Mesothelial cell of epicardium (in vitro differentiated cells): ENCODE results near the gene CNNM1. TPM values are rescaled to one million over a fixed set of nuclear protein-coding genes. Genes with fewer than 3 reads are reported as not detected.

Experiments used
- DNase-seq, 2 experiments: peaks; one replicate each; pipeline ENCODE4 v3.0.0; 2021; ENCODE audit warnings: low spot score in 2 of 2; ENCODE audit not compliant: unreplicated experiment in 2 of 2
- H3K27ac Mint-ChIP-seq: 2 replicates; pipeline ENCODE4 v1.8.0; 2021; ENCODE audit warnings: mixed read lengths
- H3K27me3 Mint-ChIP-seq: 2 replicates; pipeline ENCODE4 v1.8.0; 2021; ENCODE audit warnings: low read depth, mixed read lengths
- H3K36me3 Mint-ChIP-seq: 2 replicates; pipeline ENCODE4 v1.8.0; 2021; ENCODE audit warnings: mixed read lengths
- H3K4me1 Mint-ChIP-seq: 2 replicates; pipeline ENCODE4 v1.8.0; 2021; ENCODE audit warnings: mixed read lengths
- H3K4me3 Mint-ChIP-seq: 2 replicates; pipeline ENCODE4 v1.8.0; 2021; ENCODE audit warnings: mild to moderate bottlenecking, moderate library complexity, mixed read lengths
- H3K9me3 Mint-ChIP-seq: 2 replicates; pipeline ENCODE4 v1.8.0; 2021; ENCODE audit warnings: mixed read lengths
- total RNA-seq: library from RNA; stranded (reverse); gene quantifications from 3 replicates; pipeline ENCODE4 v1.2.1, GENCODE V29; 2021
- TF ChIP-seq, protein P1 (sequence below): fragments of 200-600 bp; sonication (generic); IDR thresholded peaks from one replicate; pipeline ENCODE4 v1.5.0; 2021; ENCODE audit warnings: antibody characterized with exemption; ENCODE audit not compliant: unreplicated experiment

The CNNM1 gene
- total RNA-seq, 1 donor from 2014 or later = 0.49 TPM

DNA sequence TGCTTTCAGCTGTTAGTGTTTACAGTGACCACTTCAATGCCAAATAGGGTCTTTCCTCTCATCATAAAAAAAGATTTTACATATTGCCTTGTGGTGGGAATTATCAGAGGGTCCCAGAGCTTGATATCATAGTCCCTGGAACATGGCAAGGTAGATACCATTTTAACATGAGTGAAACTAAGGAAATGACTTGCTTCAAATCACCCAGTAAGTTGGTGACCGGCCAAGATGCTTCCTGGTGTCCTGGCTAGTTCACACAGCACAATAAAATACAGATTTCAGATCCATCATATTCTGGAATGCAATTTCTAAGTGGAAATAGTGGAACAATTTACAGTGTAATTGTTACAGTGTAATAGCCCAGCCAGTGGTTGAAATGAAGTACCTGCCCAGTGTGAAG, 36.6 kb downstream of the CNNM1 start:
- Mint-ChIP-seq H3K27ac (no peak overlapping the region), H3K9me3 (no peaks in the 10 kb centered on the region), H3K4me3 (no peak overlapping the region), H3K36me3 (no peaks in the 10 kb centered on the region), H3K27me3 (peaks cover 38% of the 10 kb centered on the region), H3K4me1 (peaks cover 4% of the 10 kb centered on the region)
- TF ChIP-seq, protein P1, sequence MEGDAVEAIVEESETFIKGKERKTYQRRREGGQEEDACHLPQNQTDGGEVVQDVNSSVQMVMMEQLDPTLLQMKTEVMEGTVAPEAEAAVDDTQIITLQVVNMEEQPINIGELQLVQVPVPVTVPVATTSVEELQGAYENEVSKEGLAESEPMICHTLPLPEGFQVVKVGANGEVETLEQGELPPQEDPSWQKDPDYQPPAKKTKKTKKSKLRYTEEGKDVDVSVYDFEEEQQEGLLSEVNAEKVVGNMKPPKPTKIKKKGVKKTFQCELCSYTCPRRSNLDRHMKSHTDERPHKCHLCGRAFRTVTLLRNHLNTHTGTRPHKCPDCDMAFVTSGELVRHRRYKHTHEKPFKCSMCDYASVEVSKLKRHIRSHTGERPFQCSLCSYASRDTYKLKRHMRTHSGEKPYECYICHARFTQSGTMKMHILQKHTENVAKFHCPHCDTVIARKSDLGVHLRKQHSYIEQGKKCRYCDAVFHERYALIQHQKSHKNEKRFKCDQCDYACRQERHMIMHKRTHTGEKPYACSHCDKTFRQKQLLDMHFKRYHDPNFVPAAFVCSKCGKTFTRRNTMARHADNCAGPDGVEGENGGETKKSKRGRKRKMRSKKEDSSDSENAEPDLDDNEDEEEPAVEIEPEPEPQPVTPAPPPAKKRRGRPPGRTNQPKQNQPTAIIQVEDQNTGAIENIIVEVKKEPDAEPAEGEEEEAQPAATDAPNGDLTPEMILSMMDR = no peak
- DNase-seq = no peak

DNA sequence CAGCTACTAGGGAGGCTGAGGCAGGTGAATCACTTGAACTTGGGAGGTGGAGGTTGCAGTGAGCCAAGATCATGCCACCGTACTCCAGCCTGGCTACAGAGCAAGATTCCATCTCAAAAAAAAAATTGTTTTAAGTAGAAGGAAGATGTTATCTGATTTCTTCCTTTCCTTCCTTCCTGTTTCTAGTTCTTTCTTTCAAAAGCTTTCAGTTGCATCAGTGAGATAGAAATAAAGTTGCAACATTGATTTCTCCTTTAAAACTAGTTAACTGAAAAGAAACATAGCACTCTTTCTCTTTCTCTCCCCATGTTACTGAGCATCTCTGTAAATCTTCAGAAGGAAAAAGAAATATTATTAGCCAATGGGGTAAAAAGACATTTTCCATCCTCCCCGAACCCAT, 37.5 kb downstream of the CNNM1 start:
- Mint-ChIP-seq H3K9me3 (no peaks in the 10 kb centered on the region), H3K4me3 (no peak overlapping the region), H3K4me1 (peaks cover 4% of the 10 kb centered on the region), H3K36me3 (no peaks in the 10 kb centered on the region), H3K27ac (no peak overlapping the region), H3K27me3 (peaks cover 45% of the 10 kb centered on the region)
- TF ChIP-seq, protein P1 = no peak
- DNase-seq = no peak

DNA sequence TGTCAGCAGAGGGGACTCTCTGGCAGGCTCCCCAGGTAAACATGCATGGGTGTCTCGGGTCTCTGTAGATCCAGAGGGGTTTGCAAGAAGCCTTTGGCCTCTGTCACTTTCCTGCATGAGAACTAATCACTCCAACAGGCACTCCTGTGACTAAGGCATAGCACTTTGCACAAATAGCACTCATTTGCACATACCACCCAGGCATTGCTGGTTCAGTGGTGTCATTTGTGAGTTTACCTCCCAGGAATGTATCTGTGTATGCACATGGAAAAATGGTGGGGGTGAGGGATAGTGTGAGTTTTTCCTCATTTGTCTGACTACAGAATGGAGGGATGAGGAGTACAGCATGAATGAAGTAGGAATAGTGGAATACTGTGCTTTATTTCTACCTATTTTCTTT, 39.5 kb downstream of the CNNM1 start:
- Mint-ChIP-seq H3K9me3 (no peaks in the 10 kb centered on the region), H3K4me1 (peaks cover 4% of the 10 kb centered on the region), H3K4me3 (no peak overlapping the region), H3K36me3 (no peaks in the 10 kb centered on the region), H3K27ac (no peak overlapping the region), H3K27me3 (peaks cover 56% of the 10 kb centered on the region)
- no peak for DNase-seq
- TF ChIP-seq, protein P1 = no peak

DNA sequence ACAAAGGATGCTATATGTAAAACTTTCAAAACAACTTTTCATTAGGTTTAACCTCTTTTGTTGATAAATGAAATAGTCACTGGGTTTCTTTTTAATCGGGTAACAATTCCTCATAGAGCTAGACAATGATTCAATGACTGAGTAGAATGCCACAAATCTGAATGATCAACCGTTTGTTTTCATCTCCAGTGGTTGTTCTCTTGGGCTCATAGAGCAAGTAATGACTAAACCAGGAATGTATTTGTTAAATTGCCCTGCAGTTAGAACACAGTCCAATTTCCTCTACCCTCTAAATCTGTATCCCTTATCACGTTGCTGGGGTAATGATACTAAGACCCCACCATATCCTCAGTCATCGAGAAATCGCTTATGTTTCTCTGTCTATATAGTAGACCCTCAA, 40.0 kb downstream of the CNNM1 start:
- no peak overlapping the region for H3K27ac Mint-ChIP-seq
- TF ChIP-seq, protein P1 = no peak
- H3K27me3 Mint-ChIP-seq = peaks cover 56% of the 10 kb centered on the region
- peaks cover 4% of the 10 kb centered on the region for H3K4me1 Mint-ChIP-seq
- no peaks in the 10 kb centered on the region for H3K9me3 Mint-ChIP-seq
- no peaks in the 10 kb centered on the region for H3K36me3 Mint-ChIP-seq
- DNase-seq = no peak
- H3K4me3 Mint-ChIP-seq = no peak overlapping the region

DNA sequence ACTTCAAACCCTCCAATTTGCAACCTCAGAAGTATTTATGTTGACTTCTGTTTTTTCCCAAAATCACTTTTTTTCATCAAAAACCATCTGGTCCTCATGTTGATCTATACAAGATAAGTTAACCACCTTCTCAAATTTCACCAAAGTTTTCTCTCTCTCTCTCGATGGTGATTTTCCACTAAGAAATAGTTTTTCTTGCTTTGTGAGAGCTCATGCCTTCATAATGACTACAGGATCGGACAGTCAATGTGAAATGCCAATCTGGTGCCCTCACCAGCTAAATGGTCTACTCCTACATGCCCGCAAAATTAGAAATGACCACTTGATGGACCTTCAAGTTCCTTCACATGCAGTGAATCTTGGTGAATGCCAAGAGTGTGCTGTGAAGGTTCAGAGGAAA, 40.4 kb downstream of the CNNM1 start:
- no peak overlapping the region for H3K27ac Mint-ChIP-seq
- no peaks in the 10 kb centered on the region for H3K36me3 Mint-ChIP-seq
- H3K9me3 Mint-ChIP-seq = no peaks in the 10 kb centered on the region
- H3K27me3 Mint-ChIP-seq = peaks cover 56% of the 10 kb centered on the region
- DNase-seq = no peak
- H3K4me1 Mint-ChIP-seq = peaks cover 4% of the 10 kb centered on the region
- no peak overlapping the region for H3K4me3 Mint-ChIP-seq
- TF ChIP-seq, protein P1 = no peak

DNA sequence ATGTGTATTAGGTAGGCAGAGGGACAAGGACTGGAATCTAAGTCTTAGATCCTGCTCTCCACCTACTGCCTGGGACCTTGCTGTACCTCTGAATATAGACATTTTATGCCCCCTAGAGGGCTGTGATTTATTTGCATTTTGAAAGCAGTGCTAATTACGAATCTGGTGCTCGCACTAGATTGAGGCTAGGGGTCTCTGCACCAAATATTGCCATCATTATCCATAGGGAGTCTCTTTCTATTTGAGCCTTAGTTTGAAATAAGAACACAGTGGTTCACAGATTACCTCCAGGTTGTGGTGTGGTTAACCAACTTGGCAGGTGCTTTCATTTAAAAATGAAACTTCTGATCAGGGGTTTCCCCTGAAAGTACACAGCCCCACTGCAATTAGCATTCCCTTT, 41.8 kb downstream of the CNNM1 start:
- Mint-ChIP-seq H3K4me1 (peaks cover 4% of the 10 kb centered on the region), H3K27me3 (peaks cover 45% of the 10 kb centered on the region), H3K9me3 (no peaks in the 10 kb centered on the region), H3K4me3 (no peak overlapping the region), H3K27ac (no peak overlapping the region), H3K36me3 (no peaks in the 10 kb centered on the region)
- DNase-seq = no peak
- TF ChIP-seq, protein P1 = no peak
